HG03520 (cell line): ENCODE data around the gene DAW1.
"Not testable (repeated sequence)": the region's sequence is repeated elsewhere in the genome, so short reads cannot be mapped to it uniquely, and the experiment has no call there.

Source experiments
- ATAC-seq: cut with Tn5 transposase; IDR thresholded peaks from one replicate; pipeline ENCODE4 v1.9.1; 2021; ENCODE audit warnings: mild to moderate bottlenecking, moderate library complexity; ENCODE audit not compliant: unreplicated experiment

The DAW1 gene, protein sequence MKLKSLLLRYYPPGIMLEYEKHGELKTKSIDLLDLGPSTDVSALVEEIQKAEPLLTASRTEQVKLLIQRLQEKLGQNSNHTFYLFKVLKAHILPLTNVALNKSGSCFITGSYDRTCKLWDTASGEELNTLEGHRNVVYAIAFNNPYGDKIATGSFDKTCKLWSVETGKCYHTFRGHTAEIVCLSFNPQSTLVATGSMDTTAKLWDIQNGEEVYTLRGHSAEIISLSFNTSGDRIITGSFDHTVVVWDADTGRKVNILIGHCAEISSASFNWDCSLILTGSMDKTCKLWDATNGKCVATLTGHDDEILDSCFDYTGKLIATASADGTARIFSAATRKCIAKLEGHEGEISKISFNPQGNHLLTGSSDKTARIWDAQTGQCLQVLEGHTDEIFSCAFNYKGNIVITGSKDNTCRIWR

DNA sequence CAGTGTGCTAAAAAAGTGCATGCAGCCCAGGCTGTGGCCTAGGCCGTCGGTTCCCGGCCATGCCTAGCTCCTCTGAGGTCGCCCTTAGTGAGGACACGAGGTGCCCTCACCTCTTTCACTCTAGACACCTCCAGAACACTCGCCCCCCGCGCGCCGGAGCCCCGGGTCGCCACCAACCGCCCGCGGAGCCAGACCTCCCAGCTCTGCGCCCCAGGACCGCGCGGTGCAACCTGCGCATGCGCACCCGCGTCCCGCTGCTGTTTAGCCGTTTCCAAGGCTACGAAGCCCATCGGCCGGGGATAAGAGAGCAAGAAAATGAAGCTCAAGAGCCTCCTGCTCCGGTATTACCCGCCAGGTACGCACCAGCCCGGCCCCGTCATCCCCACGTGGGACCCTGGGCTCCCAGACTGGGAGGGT lies at the start of gene DAW1:
Gene DAW1, plus strand, starts transcription at position 257 of the 417 bp plus-strand sequence. Its CDS starts 59 bp downstream, at position 316.
- ATAC-seq: peak; percentile 83

DNA sequence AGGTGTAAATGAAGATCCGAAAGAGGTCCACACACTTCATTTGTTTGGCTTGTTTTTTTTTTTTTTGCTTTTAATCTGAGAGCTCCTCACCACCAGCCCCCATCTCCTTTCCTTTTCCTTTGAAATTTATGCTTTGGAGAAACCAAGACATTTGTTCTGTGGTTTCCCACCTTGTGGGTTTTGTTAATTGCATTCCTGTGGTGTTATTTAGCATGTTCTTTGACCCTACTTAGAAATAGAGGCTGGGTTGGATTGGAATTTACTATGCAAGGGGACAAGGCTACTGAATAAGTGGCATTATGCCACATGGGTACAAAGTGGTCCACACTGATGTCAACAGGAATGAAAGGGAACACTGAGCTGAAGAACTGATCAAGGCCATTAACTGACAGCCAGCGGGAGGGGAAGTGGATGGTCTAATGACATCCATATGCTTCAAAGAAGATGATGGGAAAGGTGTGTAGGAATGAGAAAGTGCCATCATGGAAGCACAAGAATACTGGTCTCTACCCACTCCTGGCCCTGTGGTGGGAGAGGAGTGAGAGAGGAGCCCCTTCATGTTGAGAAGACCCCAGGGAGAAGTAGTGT lies 48.9 kb upstream of the DAW1 start:
- no peak for ATAC-seq

DNA sequence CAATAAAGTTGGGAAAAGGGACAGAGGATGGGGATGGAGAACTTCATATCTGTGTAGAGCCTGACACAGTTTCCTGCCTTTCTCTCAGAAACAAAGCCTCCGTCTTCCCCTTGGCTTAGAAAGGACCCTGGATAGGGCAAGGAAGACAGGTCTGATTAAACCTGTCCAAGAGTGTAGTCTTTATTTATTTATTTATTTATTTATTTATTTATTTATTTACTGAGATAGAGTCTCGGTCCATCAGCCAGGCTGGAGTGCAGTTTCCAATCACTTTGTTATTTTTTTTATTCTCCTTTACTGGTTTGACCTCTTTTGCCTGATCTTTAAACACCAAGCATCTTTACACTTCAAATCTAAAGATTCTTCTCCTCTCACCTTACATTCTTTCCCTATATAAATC lies 47.5 kb upstream of the DAW1 start:
- ATAC-seq: no peak

DNA sequence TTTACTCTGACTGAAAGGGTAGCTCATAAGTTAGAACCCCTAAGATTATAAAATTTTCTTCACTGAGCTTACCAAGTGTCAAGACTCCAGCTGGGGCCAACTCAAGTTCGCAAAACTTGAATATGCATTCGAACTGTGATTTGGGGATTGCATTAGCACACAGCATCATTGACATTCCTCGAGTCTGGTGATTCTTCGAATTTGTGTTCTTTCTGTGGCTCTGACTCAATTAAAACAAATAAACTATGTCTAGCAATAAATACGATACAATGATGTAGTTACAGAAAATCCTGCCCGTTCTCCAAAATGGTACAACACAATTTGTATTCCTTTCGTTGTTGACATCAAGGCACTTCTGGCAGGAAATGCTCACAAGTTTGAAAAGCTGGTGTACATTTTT lies 46.7 kb upstream of the DAW1 start:
- no peak for ATAC-seq

DNA sequence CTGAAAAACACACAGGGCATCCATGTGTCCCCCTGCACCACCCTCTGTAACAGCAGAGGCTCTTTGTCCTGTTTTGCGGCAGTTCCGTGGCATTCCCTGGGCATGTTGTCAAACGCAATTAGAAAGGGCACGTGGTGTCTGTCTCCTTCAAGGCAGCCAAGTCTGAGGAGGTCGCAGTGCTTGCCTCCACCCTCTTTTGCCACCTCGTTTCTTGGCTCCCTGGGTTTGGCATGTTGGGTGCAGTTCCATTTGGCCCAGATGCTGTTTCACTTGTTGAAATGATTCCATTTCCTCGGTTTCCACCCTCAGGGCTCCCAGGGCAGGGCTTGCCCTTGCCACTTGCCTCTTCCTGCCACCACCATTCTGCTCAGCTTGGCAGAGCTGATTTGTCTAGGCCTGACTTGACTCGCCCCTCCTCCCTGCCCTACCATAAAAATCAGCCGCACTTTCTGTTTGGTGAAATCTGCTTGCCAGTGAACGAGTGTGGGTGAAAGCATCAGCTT lies 45.4 kb upstream of the DAW1 start:
- ATAC-seq: no peak

DNA sequence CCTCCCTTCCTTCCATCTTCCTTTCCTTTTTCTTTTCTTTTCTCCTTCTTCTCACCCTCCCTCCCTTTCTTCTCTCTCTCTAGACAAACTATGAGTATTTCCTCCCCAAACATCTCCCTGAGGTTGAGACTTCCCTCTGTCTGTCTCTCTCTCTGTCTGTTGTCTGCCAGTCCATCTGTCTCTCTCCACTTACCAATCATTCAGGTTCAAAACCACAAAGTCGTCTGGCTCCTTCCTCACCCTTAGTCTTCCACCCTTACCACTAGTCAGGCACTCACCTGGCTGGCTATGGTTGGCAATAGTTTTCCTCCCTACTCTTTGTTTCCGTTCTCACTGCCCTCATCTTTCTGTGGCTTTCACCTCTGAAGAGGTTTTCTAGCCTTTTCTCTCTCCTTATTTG lies 44.9 kb upstream of the DAW1 start:
- no peak for ATAC-seq

DNA sequence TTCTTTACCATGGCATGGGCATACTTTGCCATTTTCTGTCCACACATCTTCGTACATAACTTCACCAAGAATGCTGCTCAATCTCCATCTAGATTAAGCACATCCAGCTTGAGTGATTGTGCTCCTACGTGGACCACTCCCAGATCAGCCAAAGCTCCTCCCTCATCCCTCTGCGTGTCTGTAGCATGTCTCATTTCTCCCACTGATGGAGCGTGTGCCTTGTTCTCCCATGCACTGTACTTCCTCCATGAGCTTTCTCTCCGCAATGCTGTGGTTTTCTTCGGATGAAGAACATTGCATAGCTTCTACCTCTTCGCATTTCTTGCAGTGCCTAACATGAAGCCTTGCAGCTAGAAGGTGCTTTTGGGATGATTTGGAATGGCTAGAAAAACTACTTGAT lies 44.3 kb upstream of the DAW1 start:
- ATAC-seq: no peak

DNA sequence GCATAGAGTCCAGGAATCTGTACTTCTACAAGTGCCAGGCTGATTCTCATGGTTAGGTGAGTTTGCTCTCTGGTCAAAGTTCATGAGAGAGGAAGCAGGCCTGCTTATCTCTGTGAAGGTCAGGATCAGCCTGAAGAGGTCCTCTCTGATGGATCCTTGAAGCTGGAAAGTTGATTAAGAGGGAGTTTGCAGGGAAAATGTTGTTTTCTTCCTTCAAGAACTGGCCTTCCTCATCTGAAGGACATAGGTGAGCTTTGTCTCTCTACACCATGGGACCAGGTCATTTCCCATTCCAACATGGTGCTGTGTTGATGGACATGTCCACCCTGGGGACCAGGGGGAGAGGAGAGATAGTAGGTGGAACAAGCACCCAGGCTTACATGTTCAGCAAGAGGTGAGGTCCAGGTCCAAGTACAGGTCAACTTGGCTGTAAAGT lies 42.9 kb upstream of the DAW1 start:
- ATAC-seq: no peak

DNA sequence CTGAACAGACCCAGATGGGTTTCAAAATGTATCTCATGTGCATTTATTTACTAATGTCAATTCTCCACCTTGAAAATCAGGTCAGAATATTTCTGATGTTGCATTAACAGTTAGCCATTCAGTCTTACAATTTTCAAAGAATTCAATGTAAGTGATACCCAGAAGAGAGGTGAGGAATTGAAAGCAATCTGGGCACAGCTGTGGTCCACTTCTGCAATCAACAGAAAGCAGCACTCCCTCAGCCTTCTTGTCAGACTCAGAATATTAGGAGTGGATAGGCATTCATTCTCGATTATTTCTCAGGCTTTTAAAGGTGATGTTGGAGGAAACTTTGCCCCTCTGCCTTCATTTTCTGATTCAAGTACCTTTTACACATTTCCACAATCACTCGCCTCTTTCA lies 42.1 kb upstream of the DAW1 start:
- no peak for ATAC-seq

DNA sequence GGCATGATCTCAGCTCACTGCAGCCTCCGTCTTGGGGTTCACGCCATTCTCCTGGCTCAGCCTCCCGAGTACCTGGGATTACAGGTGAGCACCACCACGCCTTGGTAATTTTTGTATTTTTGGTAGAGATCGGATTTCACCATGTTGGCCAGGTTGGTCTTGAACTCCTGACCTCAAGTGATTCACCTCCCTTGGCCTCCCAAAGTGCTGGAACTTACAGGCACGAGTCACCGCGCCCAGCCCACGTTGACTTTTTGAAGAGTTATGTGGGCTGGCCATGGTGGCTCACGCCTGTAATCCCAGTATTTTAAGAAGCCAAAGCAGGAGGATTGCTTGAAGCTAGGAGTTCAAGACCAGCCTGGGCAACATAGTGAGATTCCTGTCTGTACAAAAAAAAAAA lies 37.0 kb upstream of the DAW1 start:
- no peak for ATAC-seq

DNA sequence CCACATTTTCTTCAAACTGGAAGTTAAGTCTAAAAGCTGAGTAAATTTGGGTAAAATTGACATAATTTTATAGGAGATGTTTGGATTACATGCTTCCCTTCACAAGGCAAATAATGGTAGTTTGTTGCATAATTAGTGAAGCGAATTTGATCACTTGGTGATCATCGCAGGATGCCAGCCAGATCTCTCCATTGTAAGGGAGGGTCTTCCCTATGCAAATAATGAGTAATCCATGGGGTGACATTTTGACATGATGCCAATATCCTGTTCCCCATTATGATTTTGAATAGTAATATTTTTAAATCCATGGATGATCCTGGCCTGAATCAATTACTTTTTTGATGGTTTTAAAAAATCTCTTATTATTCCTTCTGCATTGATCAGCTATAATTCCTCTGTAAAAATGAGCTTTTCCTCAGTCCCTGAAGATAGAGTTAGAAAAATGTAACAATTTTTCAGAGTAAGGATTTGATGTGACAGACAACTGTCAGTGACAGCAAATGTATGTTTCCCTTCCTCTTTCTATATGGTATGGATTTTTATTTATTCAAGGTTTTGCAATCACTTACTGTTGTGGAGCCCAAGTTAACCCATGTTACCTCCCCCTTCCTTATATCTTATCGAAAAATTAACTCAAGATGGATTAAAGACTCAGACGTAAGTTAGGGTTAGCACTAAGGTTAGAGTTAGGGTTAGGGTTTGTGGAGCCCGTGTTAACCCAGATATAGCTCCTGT lies 36.3 kb upstream of the DAW1 start:
- ATAC-seq: no peak

DNA sequence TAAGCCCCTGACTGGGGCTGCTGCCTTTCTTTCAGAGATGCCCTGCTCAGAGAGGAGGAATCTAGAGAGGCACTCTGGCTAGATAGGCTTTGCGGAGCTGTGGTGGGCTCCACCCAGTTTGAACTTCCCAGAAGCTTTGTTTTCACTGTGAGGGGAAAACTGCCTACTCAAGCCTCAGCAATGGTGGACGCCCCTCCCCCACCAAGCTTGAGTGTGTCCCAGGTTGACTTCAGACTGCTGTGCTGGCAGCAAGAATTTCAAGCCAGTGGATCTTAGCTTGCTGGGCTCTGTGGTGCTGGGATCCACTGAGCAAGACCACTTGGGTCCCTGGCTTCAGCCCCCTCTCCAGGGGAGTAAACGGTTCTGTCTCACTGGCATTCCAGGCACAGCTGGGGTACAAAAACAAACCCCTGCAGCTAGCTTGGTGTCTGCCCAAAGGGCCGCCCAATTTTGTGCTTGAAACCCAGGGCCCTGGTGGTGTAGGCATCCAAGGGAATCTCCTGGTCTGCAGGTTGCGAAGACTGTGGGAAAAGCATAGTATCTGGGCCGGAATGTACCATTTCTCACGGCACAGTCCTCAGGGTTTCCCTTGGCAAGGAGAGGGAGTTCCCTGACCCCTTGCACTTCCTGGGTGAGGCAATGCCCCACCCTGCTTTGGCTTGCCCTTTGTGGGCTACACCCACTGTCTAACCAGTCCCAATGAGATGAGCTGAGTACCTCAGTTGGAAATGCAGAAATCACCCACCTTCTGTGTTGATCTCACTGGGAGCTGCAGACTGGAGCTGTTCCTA lies 31.9 kb upstream of the DAW1 start:
- not testable (repeated sequence) for ATAC-seq

DNA sequence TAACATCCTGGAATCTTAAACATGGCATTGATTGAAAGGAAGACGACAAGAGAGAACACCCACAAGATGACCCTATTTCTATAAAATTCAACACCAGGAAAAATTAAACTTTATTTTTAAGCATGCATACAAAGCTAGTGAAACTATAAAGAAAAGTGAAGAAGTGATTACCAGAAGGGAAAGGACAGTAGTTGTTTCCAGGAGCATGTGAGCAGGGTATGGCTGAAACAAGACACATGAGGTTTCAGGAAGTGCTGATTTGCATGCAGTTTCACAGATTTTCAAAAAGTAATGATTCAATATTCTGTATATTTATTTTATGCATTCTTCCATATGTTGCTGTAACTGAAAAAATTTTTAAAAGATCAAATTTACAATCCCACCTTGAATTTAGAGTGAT lies 24.6 kb upstream of the DAW1 start:
- ATAC-seq: peak; percentile 43

DNA sequence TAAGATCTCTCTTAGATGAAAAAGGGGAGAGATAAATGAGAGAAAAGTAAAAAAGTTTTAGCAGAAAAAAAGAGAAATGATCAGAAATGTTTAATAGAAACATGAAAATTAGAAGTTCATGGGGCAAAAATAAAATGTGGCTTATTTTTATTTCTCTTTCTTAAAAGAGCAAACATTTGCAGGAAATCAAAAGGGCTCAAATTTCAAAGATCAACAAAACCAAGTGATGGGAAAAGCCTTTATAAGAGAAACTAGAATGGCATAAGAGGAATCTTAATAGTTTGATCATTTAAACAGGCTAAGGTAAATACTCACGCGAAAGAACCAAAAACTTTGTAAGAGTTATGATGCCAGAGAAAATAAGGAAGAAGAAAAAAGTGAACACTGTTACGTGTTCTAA lies 23.3 kb upstream of the DAW1 start:
- no peak for ATAC-seq

DNA sequence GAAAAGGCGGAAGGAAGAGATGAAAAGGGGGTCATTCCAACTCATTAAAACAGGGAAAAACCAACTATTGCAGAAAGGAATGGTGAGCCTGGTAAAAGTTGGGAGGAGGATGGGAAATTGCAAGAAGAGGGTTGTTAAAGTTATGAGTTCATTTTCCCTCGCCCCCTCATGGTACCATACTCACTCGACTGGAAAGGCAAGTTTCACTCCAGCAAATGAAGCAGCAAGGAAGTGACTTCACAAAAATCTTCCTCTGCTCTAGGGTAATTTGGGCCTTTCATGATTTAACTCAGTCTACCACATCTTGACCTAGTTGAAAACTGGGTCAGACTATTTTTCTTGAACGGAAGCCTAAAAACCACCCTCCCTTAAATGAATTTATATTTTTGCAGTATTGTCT lies 22.8 kb upstream of the DAW1 start:
- ATAC-seq: peak; percentile 62

DNA sequence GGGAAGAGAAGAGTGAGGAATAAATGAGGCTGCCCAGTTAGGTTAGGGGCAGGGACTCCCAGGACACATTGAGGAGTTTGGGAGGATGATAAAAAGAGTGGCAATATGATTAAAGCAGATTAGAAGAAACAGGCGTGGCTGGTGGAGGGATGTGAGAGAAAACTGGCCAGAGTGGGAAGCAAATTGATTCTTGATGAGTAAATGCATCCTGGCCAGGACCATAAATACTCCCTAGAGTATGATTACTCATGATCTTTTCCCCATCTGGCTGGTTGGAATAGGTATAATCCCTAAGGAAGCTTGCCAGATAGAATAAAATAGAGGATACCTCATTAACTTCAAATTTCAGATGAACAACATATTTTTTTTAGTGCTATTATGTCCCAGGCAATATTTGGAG lies 21.5 kb upstream of the DAW1 start:
- ATAC-seq: no peak

DNA sequence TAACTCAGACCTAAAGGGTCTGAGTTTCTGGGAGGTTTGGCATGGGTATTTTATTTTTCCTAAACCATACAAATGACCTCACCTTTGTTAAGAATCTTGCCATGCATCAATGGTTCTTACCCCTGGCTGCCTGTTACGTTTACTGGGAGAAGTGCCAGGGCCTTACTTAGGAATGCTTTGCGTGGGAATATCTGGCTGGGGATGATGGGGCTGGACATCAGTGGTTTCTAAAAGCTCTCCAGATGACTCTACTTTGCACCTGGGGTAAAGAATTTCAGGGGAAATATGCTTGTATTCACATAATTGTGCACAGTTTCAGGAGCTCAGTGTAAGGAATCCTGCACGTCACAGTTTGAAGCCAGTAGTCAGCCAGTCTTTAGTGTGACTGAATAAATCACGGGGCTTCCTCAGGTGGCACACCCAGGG lies 18.2 kb upstream of the DAW1 start:
- ATAC-seq: no peak

DNA sequence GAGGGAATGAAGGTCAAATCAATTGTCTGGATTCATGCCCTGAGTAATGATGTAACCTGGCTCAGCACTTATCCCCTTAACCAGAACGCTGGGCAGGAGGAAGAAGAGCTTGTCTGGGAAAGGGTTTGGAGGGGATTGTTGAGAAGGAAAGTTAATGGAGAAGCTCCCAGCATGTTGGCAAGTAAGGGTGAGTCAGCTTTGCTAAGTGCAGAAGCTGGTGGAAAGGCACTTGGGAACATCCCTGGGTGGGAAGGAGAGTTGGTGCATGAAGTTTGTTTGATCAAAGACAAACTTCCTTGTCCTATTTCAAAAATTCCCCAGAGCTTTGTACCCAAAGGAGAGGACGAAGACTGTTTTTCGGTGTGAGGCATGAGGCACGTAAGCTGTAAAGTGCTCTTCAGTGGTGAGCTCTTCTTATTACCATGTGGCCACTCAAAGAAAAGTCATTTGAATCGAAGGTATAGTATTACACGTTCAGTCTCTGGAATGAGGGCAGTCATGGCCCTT lies 17.6 kb upstream of the DAW1 start:
- no peak for ATAC-seq

DNA sequence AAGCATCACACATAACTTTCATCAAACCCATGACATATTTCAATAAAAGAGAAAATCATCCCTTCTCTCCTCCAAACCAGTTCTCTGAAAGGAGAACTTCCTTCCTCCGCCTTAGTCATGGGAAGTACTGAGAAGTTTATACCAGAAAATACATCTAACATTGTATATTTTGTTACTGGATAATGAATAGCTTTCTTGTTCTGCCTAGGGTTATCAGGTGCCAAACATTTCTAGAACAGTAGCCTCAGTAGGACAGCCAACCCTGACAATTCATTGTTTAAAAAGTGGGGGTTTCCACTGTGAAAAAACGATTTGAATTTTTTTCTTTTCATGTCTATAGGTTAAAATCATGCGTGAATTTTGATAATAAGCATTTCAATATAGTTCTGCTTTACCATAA lies 16.0 kb upstream of the DAW1 start:
- no peak for ATAC-seq

DNA sequence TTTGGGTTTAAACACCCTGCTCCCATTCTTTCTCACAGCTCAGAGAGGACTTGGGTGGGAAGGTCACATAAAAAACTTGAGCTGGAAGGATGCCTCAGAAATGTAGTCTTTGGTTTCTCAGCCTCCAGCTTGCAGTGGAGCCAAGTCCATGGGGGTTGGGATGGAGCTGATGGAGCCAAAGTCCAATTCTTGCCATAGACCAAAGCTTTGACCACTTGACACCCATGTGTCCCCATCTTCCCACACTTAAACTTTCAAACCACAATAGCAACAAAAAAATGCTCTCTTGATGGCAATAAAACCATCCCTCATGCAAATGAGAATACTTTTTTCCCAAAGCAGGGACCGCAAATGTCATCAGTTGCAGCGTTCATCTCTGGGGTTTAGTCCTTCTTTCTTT lies 14.7 kb upstream of the DAW1 start:
- ATAC-seq: no peak

DNA sequence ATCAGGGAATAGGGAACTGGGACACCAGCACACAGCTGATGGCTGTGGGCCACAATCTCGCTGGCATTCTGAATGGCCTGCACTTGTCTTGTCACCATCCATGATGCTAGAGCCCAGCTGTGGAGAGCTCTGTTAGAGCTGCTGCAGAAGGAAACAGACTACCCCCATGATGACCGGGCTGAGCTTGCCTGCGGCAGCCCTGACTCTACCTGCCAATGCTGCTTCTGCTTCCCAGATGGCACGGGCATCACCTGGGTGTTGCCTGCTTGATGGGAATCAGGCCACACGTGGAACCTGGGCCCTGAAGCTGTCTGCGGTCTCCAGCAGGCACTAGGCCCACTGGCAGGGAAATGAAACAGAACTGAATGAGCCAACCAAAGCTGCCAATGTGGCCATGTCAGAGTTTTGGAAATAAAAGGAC lies 11.2 kb upstream of the DAW1 start:
- no peak for ATAC-seq
